ENCODE results near the gene UNC45B. TPM values are rescaled to one million over a fixed set of nuclear protein-coding genes. Genes with fewer than 3 reads are reported as not detected.

Gene UNC45B
- total RNA-seq, 1 donor from 2014 or later, result 223 TPM

GRCh38 chr17:35238821-35239220 is 91.2 kb downstream of the UNC45B start:
- DNase-seq (ENCODE audit: missing footprints) (no peak), ATAC-seq (no peak)
- intact Hi-C loops (cut with DNase I), result no loop called here

Other genes starting within 250 kb of the UNC45B start
- 1.4 TPM for gene CCT6B, start 186.4 kb upstream of the UNC45B start, total RNA-seq
- gene ZNF830, start 186.3 kb upstream of the UNC45B start, total RNA-seq, result 9.8 TPM
- 20.5 TPM for gene LIG3, start 167.3 kb upstream of the UNC45B start, total RNA-seq
- 11.2 TPM for gene RFFL, start 84.1 kb upstream of the UNC45B start, total RNA-seq
- gene RAD51D, start 28.0 kb upstream of the UNC45B start, total RNA-seq, result 4.8 TPM
- gene FNDC8, start 26.2 kb upstream of the UNC45B start, total RNA-seq, result not detected
- gene NLE1, start 5.5 kb upstream of the UNC45B start, total RNA-seq, result 3.1 TPM
- not detected for gene SLC35G3, start 46.6 kb downstream of the UNC45B start, total RNA-seq
- 11.2 TPM for gene SLFN5, start 95.3 kb downstream of the UNC45B start, total RNA-seq
- gene SLFN11, start 225.8 kb downstream of the UNC45B start, total RNA-seq, result 18.1 TPM